Endothelial cell of umbilical vein (primary cell): ENCODE results near the gene CHI3L1. TPM values are rescaled to one million over a fixed set of nuclear protein-coding genes. Genes with fewer than 3 reads are reported as not detected.

ENCODE experiments used
- BruUV-seq: library from RNA; stranded (reverse); fragments of 400-500 nt; replicated peaks from 2 replicates; lab custom pipeline; 2021; lab: Mats Ljungman, UMichigan
- CTCF ChIA-PET: fragments of 300-600, 350-600 bp; sonication (Branson Sonifier 250); formaldehyde crosslinking; loops from one replicate; lab custom pipeline; 2021; ENCODE audit warnings: antibody characterized with exemption, inconsistent platforms; lab: Charles Lee
- POLR2A ChIA-PET: fragments of 300-600, 350-600 bp; sonication (Branson Sonifier 250); formaldehyde crosslinking; loops from one replicate; lab custom pipeline; 2021; ENCODE audit warnings: antibody characterized with exemption, inconsistent platforms; lab: Charles Lee
- DNase-seq: peaks from one replicate; pipeline ENCODE4 v3.0.0-alpha.2; 2011; ENCODE audit warnings: low read depth, low spot score
- FAIRE-seq: peaks from 2 replicates; lab custom pipeline; 2011; peaks lifted over from hg19 to GRCh38; lab: Jason Lieb, UNC
- H2AFZ ChIP-seq: 2 replicates; pipeline ENCODE4 v1.6.0; 2012; ENCODE audit warnings: low read depth, low read length, control low read depth, inconsistent platforms
- H3K27ac ChIP-seq: 2 replicates; pipeline ENCODE4 v1.5.1; 2011; ENCODE audit warnings: low read depth, mild to moderate bottlenecking, control low read depth, low read length, moderate library complexity; ENCODE audit not compliant: insufficient read depth
- H3K27me3 ChIP-seq, 2 experiments: 2 replicates each; pipeline versions ENCODE4 v1.6.0 to v1.6.1; 2011; ENCODE audit warnings: low read length in 2 of 2, mixed read lengths in 1 of 2; ENCODE audit not compliant: control insufficient read depth in 2 of 2, insufficient read depth in 2 of 2
- H3K36me3 ChIP-seq, 2 experiments: 2 replicates in 1 of 2; 3 replicates in 1 of 2; pipeline ENCODE4 v1.5.1; 2011; ENCODE audit warnings: low read length in 2 of 2, mild to moderate bottlenecking in 1 of 2, moderate library complexity in 1 of 2; ENCODE audit not compliant: control insufficient read depth in 2 of 2, insufficient read depth in 2 of 2; ENCODE audit errors: extremely low read depth in 1 of 2
- H3K4me1 ChIP-seq: 3 replicates; pipeline ENCODE4 v1.5.1; 2011; ENCODE audit warnings: mild to moderate bottlenecking, low read length; ENCODE audit not compliant: control insufficient read depth, insufficient read depth; ENCODE audit errors: extremely low read depth
- H3K4me2 ChIP-seq: 2 replicates; pipeline ENCODE4 v1.6.1; 2011; ENCODE audit warnings: low read length, control low read depth, mixed read lengths; ENCODE audit not compliant: insufficient read depth
- H3K4me3 ChIP-seq, 3 experiments: fragments of 200-600 bp in 1 of 3; sonication (generic), shearing (Covaris generic) in 1 of 3; replicated peaks in 1 of 3; 2 replicates each; pipeline ENCODE4 v1.5.1; 2011 to 2016; ENCODE audit warnings: control low read depth in 3 of 3, low read length in 3 of 3, mild to moderate bottlenecking in 2 of 3, inconsistent platforms in 1 of 3, low read depth in 1 of 3, moderate library complexity in 1 of 3; ENCODE audit not compliant: insufficient read depth in 1 of 3
- H3K79me2 ChIP-seq: 2 replicates; pipeline ENCODE4 v1.6.0; 2012; ENCODE audit warnings: low read length, inconsistent platforms; ENCODE audit not compliant: control insufficient read depth, insufficient read depth
- H3K9ac ChIP-seq: replicated peaks from 2 replicates; pipeline ENCODE3; 2011; ENCODE audit warnings: low read length, control low read depth; ENCODE audit not compliant: insufficient read depth; ENCODE audit errors: extremely low read depth
- H3K9me1 ChIP-seq: replicated peaks from 3 replicates; pipeline ENCODE4 v1.6.0; 2011; ENCODE audit warnings: mild to moderate bottlenecking, low read length; ENCODE audit not compliant: control insufficient read depth, insufficient read depth; ENCODE audit errors: extremely low read depth
- H3K9me3 ChIP-seq: replicated peaks from 2 replicates; pipeline ENCODE4 v1.5.1; 2012; ENCODE audit warnings: low read length, inconsistent platforms; ENCODE audit not compliant: control insufficient read depth, insufficient read depth
- H4K20me1 ChIP-seq: replicated peaks from 2 replicates; pipeline ENCODE3; 2011; ENCODE audit warnings: mild to moderate bottlenecking, low read length; ENCODE audit not compliant: control insufficient read depth, insufficient read depth; ENCODE audit errors: extremely low read depth
- CTCF ChIP-seq, 2 donors: IDR thresholded peaks; 1 replicate in 1 of 2; 2 replicates in 1 of 2; pipeline ENCODE4 v1.5.1; 2011; ENCODE audit warnings: low read length in 2 of 2, mild to moderate bottlenecking in 2 of 2, moderate library complexity in 2 of 2, control low read depth in 1 of 2, inconsistent platforms in 1 of 2, low read depth in 1 of 2; ENCODE audit not compliant: insufficient read depth in 1 of 2; ENCODE audit errors: extremely low read depth in 1 of 2
- EZH2 ChIP-seq: IDR thresholded peaks from 2 replicates; pipeline ENCODE4 v1.6.1; 2012; ENCODE audit warnings: borderline replicate concordance, low read depth, mild to moderate bottlenecking, moderate library complexity, low read length, inconsistent platforms; ENCODE audit not compliant: severe bottlenecking
- FOS ChIP-seq: IDR thresholded peaks from 2 replicates; pipeline ENCODE4 v1.6.1; 2011; ENCODE audit warnings: mild to moderate bottlenecking, low read length, moderate library complexity, borderline replicate concordance; ENCODE audit not compliant: insufficient read depth
- GATA2 ChIP-seq: IDR thresholded peaks from 2 replicates; pipeline ENCODE4 v1.7.0; 2011; ENCODE audit warnings: low read depth, mild to moderate bottlenecking, moderate library complexity, mixed read lengths, low read length; ENCODE audit not compliant: insufficient read length, insufficient read depth
- JUN ChIP-seq: IDR thresholded peaks from 2 replicates; pipeline ENCODE4 v1.6.1; 2011; ENCODE audit warnings: borderline replicate concordance, low read depth; ENCODE audit not compliant: insufficient read length, insufficient read depth
- MAX ChIP-seq: IDR thresholded peaks from 2 replicates; pipeline ENCODE4 v1.6.1; 2011; ENCODE audit not compliant: insufficient read depth, insufficient read length
- MYC ChIP-seq: IDR thresholded peaks from one replicate; pipeline ENCODE4 v1.6.1; 2011; ENCODE audit warnings: mild to moderate bottlenecking, low read depth, low read length
- POLR2A ChIP-seq: IDR thresholded peaks from 2 replicates; pipeline ENCODE4 v1.6.1; 2012; ENCODE audit warnings: low read depth, mild to moderate bottlenecking, control low read depth, low read length
- POLR2AphosphoS5 ChIP-seq: IDR thresholded peaks from 2 replicates; pipeline ENCODE4 v1.6.1; 2012; ENCODE audit warnings: low read depth, mild to moderate bottlenecking, control low read depth, low read length, moderate library complexity; ENCODE audit not compliant: insufficient read depth
- dilution Hi-C: fragments of 300-500 bp; cut with MboI; formaldehyde crosslinking; loops from one replicate; pipeline ENCODE4 v1.15.0; 2019; ENCODE audit warnings: low sequenced_read_pairs; ENCODE audit not compliant: extremely low pct_ligation_motif_present
- intact Hi-C: fragments of 100-400 bp; cut with micrococcal nuclease; formaldehyde crosslinking; loops from one replicate; pipeline ENCODE4 v1.10.0; 2022
- polyA plus RNA-seq, 4 experiments: library from polyadenylated mRNA; depleted of rRNA in 3 of 4; stranded (reverse) in 3 of 4; unstranded in 1 of 4; fragments of >200 nt; gene quantifications; 2 replicates each; pipeline versions ENCODE4 v1.2.1 to v1.2.3, GENCODE V29; 2011 to 2012; ENCODE audit warnings: missing spikeins in 1 of 4
- total RNA-seq: library from RNA; stranded (reverse); gene quantifications from 2 replicates; pipeline ENCODE4 v1.2.3, GENCODE V29; 2021

Gene CHI3L1
- total and polyA plus RNA-seq, 2 donors (not counting 3 experiments of a cell fraction or from before 2014, with no cell fraction given) = not detected

GRCh38 chr1:203208181-203208580 is 21.7 kb upstream of the CHI3L1 start:
- Histone ChIP-seq H3K4me3 (no peak overlapping the region), H4K20me1 (no peaks in the 10 kb centered on the region), H2AFZ (no peak overlapping the region), H3K9me1 (no peaks in the 10 kb centered on the region), H3K9ac (no peak overlapping the region), H3K79me2 (no peaks in the 10 kb centered on the region), H3K27ac (no peak overlapping the region), H3K4me1 (no peaks in the 10 kb centered on the region), H3K27me3 (peaks cover 2 to 8% of the 10 kb centered on the region in 2 experiments), H3K9me3 (no peaks in the 10 kb centered on the region), H3K4me2 (no peak overlapping the region), H3K36me3 (no peaks in the 10 kb centered on the region)
- dilution Hi-C loops (no loop called here), intact Hi-C loops (no loop called here)
- TF ChIP-seq FOS (no peak), JUN (no peak), EZH2 (no peak), POLR2AphosphoS5 (no peak), POLR2A (no peak), MAX (no peak), CTCF (IDR thresholded peaks at IDR 0.05; ENCODE audit: extremely low read depth in 1 of 2, insufficient read depth in 1 of 2, low read depth in 1 of 2, low read length in 2 of 2) (no peak), GATA2 (no peak), MYC (no peak)
- DNase-seq = no peak
- CTCF ChIA-PET = interaction anchor here (1.0 to 3.2 kb wide), 3 partner anchors 7 to 91 kb away, joined by 3 to 35 read pairs (median 4); no protein-coding TSS in a partner anchor
- BruUV-seq = no TSS peak
- POLR2A ChIA-PET = no interaction called here
- no peak for FAIRE-seq
